Coronary artery (tissue), 2 donors: Measurements from ENCODE around the gene STT3B.

Experiments
- DNase-seq: peaks from one replicate; pipeline ENCODE4 v3.0.0-alpha.2; 2017; ENCODE audit warnings: low spot score
- H3K27ac ChIP-seq, 2 donors: fragments of 200-600 bp; sonication (generic); one replicate each; pipeline ENCODE4 v1.5.1; 2016 to 2019
- H3K4me3 ChIP-seq: fragments of 200-600 bp; sonication (generic); 2 replicates; pipeline ENCODE4 v1.5.1; 2016; ENCODE audit warnings: mild to moderate bottlenecking, moderate library complexity
- TF ChIP-seq, protein P1 (sequence below): fragments of 200-600 bp; sonication (generic); IDR thresholded peaks from one replicate; pipeline ENCODE4 v1.5.1; 2019; ENCODE audit warnings: antibody characterized with exemption

Gene STT3B

DNA sequence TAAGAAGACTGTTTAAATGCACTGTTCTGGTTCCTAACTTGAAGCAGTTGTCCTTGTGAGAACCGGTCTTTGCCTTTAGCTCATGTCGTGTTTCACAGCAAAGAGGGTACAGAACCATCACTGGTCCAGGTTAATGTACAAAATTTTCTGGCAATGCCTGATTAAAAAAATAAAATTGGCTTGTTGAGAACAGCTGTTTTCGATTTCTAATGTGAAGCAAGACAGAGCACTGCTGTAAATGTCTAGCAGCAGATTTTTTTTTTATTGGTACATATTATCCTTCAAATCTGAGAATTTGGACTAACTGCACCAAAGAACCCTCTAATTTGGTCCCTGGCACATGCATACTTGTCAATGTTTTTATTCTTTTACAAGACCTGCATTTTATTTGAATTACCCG is 103.3 kb downstream of the STT3B start:
- no peak for DNase-seq
- no peak overlapping the region for H3K27ac ChIP-seq
- no peak overlapping the region for H3K4me3 ChIP-seq
- TF ChIP-seq, protein P1, sequence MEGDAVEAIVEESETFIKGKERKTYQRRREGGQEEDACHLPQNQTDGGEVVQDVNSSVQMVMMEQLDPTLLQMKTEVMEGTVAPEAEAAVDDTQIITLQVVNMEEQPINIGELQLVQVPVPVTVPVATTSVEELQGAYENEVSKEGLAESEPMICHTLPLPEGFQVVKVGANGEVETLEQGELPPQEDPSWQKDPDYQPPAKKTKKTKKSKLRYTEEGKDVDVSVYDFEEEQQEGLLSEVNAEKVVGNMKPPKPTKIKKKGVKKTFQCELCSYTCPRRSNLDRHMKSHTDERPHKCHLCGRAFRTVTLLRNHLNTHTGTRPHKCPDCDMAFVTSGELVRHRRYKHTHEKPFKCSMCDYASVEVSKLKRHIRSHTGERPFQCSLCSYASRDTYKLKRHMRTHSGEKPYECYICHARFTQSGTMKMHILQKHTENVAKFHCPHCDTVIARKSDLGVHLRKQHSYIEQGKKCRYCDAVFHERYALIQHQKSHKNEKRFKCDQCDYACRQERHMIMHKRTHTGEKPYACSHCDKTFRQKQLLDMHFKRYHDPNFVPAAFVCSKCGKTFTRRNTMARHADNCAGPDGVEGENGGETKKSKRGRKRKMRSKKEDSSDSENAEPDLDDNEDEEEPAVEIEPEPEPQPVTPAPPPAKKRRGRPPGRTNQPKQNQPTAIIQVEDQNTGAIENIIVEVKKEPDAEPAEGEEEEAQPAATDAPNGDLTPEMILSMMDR, result no peak

DNA sequence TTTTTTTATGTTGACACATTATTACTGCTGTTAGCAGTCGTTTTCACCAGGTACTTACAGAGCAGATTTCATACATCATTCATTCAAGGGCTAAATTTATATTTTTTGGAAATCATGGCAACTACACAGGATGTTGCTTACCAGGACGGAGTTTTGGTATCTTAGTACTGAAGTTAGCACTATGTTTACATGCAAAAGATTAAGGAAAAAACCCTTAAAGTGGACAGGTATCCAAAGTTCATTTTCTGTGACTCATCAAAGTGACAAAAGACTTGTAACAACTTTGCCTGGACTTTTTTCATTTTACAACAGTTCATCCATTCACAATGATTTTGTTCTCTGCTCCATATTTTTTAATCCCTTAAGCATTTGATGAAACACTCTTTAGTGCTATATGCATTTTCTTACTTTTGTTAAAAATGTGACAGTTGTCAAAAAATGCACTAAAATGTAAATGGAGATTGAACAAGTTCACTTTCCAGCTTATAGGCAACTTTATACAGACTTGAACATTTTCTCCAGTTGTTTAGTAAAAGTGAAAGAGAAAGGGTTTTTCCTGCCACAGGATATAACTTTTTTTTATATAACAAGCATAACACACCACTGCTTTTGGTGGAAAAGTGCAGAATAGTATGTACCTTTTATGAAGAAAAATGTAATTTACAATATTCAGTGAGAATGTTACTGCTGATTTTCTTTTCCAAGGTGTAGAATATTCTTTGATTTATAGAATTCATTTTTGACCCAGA is 104.1 kb downstream of the STT3B start:
- no peak overlapping the region for H3K4me3 ChIP-seq
- no peak for DNase-seq
- TF ChIP-seq, protein P1, result no peak
- H3K27ac ChIP-seq, result no peak overlapping the region

GRCh38 chr3:31639828-31640227 is 107.1 kb downstream of the STT3B start:
- H3K27ac ChIP-seq, result no peak overlapping the region
- no peak overlapping the region for H3K4me3 ChIP-seq
- no peak for DNase-seq
- TF ChIP-seq, protein P1, result no peak

DNA sequence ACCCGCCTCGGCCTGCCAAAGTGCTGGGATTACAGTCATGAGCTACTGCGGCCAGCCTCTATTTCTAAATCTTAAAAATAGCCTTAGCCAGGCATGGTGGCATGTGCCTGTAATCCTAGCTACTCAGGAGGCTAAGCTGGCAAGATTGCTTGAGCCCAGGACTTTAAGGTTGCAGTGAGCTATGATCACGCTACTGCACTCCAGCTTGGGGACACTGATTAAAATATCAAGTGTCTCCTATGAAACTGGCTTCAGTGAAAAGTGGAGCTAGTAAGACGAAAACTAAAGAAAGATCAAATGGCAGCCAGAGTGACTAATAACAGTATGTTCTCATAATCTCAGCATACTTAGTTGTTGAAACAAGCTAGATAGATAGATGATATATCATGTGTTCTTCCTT is 112.5 kb downstream of the STT3B start:
- DNase-seq, result no peak
- TF ChIP-seq, protein P1, result no peak
- Histone ChIP-seq H3K4me3 (no peak overlapping the region), H3K27ac (no peak overlapping the region)

- no peak for DNase-seq
- Histone ChIP-seq H3K27ac (no peak overlapping the region), H3K4me3 (no peak overlapping the region)
- TF ChIP-seq, protein P1, result no peak
These were observed 115.7 kb downstream of the STT3B start for GRCh38 chr3:31648286-31648968.

DNA sequence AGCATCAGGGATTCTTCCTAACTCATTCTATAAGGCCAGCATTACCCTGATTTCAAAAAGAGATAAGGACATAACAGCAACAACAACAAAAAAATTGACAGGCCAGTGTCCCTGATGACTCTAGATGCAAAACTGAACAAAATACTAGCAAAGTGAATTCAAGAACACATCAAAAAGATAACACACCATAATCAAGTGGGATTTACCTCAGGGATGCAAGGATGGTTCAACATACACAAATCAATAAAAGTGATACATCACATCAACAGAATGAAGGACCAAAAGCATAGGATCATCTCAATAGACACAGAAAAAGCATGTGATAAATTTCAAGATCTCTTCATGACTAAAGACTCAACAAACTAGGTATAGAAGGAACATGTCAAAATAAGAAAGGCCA is 119.6 kb downstream of the STT3B start:
- DNase-seq, result no peak
- no peak overlapping the region for H3K4me3 ChIP-seq
- TF ChIP-seq, protein P1, result no peak
- H3K27ac ChIP-seq, result no peak overlapping the region

GRCh38 chr3:31653464-31653863 is 120.7 kb downstream of the STT3B start:
- H3K4me3 ChIP-seq, result no peak overlapping the region
- TF ChIP-seq, protein P1, result no peak
- H3K27ac ChIP-seq, result no peak overlapping the region
- no peak for DNase-seq
